HG02943 (cell line): ENCODE measurements around the gene STIM1.

Experiments
- ATAC-seq: cut with Tn5 transposase; IDR thresholded peaks from one replicate; pipeline ENCODE4 v1.9.1; 2021; ENCODE audit warnings: mild to moderate bottlenecking, low read depth, moderate library complexity; ENCODE audit not compliant: unreplicated experiment

The STIM1 gene

GRCh38 chr11:3964935-3965604 lies 109.6 kb downstream of the STIM1 start:
- ATAC-seq: no peak

GRCh38 chr11:3967695-3968094 lies 112.2 kb downstream of the STIM1 start:
- ATAC-seq: no peak

DNA sequence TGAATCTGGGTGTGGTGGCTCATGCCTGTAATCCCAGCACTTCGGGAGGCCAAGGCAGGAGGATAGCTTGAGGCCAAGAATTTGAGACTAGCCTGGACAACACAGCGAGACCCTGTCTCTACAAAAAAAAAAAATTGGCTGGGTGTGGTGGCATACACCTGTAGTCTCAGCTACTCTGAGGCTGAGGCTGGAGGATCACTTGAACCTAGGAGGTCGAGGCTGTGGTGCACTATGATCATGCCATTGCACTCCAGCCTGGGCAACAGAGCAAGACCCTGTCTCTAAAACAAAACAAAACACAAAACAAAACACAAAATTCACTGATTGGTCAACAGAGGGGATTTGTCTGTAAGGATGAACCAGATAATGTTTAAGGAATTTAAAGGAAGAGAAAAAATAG lies 113.7 kb downstream of the STIM1 start:
- ATAC-seq: no peak

- ATAC-seq: no peak
These were observed 114.1 kb downstream of the STIM1 start for GRCh38 chr11:3969613-3970012.

DNA sequence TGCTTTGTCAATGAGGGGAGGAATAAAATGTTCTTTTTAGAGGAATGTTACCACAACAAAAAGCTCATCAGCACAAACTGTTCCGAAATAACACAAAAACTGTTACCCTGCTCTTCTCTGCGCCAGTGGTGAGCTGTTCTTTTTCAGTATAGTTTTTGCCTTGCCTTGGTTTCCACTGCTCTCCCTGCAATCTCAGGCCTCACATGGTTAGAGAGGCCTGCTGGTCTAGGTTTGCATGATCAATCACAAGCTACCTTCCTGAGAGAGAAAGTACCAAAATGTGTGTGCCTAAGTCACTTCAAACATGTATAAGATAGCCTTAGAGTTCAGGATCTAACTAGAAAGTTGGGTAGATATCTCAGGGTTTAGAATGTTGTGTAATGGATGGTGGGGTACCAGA lies 114.6 kb downstream of the STIM1 start:
- no peak for ATAC-seq

- no peak for ATAC-seq
These were observed 116.4 kb downstream of the STIM1 start for GRCh38 chr11:3971756-3972404.

DNA sequence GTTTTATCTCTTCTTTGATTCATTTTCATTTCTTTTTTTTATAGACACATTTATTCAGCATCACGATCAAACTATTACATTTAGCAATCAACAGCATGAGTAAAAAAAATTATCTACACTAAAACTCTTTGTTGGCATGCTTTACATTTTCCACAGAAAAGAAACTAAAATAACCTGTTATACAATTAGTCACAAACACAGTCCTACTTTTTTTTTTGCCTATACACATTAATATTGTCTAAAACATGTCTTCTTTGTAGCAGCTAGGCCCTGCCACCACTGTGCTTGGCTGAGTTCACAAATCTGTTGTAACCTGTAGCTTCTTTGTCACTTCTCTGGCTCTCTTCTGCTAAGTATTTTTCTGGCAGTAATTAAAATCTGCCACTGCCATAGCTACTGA lies 117.0 kb downstream of the STIM1 start:
- ATAC-seq: no peak

DNA sequence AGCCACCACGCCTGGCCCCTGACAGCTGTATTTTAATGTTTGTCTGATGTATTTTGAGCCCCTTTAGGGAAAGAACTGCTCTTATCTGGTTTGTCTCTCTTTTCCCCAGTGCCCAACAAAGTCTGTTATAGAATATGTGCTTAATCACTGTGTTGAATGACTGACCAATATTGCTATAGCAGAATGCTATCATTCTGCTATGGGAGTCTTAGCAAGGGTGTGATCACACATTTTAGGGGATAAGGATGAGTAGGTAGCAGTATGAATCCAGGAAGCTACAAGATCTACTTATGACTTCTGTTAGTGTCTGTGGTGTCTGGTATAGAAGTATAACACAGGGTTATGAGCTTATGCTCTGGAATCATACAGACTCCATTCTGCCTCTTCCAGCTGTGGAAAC lies 121.6 kb downstream of the STIM1 start:
- no peak for ATAC-seq

- ATAC-seq: no peak
These were observed 125.7 kb downstream of the STIM1 start for GRCh38 chr11:3981084-3981633.

GRCh38 chr11:3982431-3982830 lies 127.0 kb downstream of the STIM1 start:
- ATAC-seq: no peak

DNA sequence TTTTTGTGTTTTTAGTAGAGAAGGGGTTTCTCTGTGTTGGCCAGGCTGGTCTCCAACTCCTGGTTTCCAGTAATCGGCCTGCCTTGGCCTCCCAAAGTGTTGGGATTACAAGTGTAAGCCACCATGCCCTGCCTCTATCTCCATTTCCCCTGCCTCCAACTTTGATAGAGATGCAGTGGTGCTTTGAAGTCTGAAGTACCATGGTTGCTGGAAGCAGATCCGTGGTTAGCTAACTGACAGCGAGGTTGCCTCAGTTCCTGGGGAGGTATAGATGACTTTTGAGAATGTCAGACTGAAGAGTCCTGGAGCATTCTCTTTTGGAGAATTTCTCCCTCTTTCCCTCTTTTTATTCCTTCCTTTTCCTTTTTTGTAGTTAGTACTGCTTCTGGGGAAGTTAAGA lies 127.6 kb downstream of the STIM1 start:
- ATAC-seq: no peak

- no peak for ATAC-seq
These were observed 129.4 kb downstream of the STIM1 start for GRCh38 chr11:3984896-3985295.

DNA sequence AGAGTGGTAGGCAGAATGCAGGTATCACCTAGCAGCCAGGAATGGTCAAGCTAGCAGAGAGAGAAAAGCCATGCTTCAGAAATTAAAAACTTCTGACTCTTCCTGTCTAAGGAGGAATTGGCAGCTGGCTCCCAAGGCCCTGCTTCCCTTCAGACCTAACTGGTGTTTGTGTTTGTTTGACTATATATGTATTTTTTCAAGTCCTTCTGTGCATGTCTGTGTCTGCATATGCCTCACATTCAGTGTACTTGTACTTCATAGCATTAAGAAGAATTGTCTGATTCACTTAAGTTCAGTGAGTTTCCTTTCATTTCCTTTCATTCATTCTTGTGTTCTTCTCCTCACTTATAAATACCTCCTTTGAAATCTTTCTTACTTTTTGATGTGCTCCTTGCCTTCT lies 130.2 kb downstream of the STIM1 start:
- no peak for ATAC-seq

DNA sequence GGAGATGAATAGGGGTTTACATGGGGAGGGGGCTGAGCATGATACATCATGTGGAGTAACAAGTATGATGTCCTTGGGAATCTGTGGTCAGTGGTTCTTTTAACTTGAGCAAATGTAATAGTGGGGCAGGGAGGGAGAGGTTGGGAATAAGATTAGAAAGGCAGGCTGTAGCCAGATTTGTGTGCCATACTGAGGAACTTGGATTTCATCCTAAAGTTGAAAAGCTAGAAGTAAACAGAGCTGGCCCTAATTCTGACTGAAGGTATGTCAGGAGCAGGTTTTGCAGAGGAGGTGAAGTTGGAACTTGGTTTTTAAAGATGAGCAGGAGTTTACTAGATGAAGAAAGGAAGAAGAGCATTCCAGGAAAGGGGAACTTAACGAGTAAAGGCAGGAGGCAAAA lies 130.8 kb downstream of the STIM1 start:
- no peak for ATAC-seq

DNA sequence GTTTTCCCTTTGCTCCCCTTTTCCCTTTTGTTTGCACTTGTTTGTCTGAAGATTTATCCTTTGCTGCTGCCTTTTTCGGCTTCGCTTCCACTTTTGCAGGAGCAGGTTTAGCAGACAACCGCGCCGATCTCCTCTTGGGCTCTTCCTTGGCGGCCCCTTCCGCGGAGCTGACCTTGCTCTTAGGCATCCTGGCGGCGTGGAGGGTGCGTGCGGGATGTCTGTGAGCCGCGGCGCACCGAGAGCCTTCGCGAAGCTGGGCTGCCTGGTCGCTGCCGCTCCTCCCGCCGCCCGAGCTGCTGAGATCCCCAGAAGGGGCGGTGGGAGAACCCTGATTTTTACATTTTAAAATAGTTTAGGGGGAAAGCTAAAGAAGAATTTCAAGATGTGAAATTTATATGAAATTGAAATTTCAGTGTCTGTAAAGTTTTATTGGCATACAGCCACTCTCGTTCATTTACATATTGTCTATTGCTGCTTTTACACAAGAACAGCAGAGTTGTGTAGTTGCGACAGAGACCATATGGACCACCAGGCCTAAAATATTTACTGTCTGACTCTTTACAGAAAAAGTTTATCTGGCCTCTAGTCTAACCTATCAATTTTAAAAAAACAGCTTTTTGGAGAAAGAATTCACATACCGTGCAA lies 133.9 kb downstream of the STIM1 start:
- ATAC-seq: no peak

- no peak for ATAC-seq
These were observed 134.4 kb downstream of the STIM1 start for GRCh38 chr11:3989921-3990290.

DNA sequence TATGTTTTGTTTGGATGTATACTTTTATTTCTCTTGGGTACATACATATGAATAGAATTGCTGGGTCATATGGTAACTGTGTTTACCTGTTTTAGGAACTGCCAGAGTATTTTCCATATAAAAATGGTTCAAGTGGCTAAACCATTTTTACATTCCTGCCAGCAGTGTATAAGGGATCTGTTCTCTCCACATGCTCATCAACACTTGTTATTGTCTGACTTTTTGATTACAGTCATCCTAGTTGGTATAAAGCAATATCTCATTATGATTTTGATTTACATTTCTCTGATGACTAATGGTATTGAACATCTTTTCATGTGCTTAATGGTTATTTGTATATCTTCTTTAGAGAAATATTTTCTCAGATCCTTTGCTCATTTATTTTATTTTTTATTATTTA lies 134.9 kb downstream of the STIM1 start:
- no peak for ATAC-seq

DNA sequence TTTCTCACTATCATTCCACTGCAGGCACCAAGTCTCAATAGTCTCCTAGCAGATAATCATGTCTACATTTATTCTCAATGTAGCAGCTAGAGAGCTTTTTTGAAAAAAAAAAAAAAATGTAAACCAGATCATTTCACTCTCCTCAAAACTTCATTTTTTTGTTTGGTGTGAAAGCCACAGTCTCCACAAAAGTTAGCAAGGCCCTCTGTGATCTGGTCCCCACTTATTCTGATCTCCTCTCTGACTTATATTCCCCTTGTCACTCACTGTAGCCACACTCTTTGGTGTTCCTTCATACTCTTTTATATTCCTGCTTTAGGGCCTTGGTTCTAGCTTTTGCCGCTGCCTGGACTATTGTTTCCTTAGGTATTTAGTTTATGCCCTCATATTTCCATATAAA lies 137.5 kb downstream of the STIM1 start:
- no peak for ATAC-seq

DNA sequence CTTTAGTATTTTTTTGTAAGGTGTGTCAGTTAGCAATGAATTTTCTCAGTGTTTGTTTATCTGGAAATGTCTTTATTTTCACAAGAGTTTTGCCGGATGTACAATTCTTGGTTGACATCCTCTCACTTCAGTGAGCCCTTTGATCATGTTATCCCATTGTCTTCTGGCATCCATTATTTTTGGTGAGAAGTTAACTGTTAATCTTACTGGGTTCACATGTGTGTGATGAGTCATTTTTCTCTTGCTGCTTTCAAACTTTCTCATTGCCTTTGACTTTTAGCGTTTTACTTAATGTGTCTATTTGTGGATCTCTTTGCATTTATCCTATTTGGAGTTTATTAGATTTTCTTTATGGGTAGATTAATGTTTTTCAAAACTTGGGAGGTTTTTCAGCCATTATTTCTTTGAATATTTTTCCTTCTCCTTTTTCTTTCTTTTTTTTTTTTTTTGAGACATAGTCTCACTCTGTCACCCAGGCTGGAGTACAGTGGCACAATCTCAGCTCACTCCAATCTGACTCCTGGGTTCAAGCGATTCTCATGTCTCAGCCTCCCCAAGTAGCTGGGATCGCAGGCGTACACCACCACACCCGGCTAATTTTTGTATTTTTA lies 138.7 kb downstream of the STIM1 start:
- ATAC-seq: no peak

- ATAC-seq: no peak
These were observed 139.8 kb downstream of the STIM1 start for GRCh38 chr11:3995307-3995706.

GRCh38 chr11:3995949-3996554 lies 140.6 kb downstream of the STIM1 start:
- ATAC-seq: no peak
